Ovary (tissue), 9 donors: ENCODE measurements around the gene DERA. TPM values are rescaled to one million over a fixed set of nuclear protein-coding genes. Genes with fewer than 3 reads are reported as not detected.
A peak's percentile ranks its signal among the peaks of the same experiment; 100 is the strongest.
"Not testable (repeated sequence)": the region's sequence is repeated elsewhere in the genome, so short reads cannot be mapped to it uniquely, and the experiment has no call there.

Experiments used
- DNase-seq, 5 donors: peaks; one replicate each; pipeline ENCODE4 v3.0.0-alpha.2; 2019 to 2020
- H3K27ac ChIP-seq, 2 donors: fragments of 200-600 bp; one replicate each; pipeline versions ENCODE4 v1.5.1 to v1.8.0; 2019 to 2022
- H3K27me3 ChIP-seq: fragments of 200-600 bp; one replicate; pipeline ENCODE4 v1.8.0; 2022
- H3K36me3 ChIP-seq: fragments of 200-600 bp; sonication (generic); one replicate; pipeline ENCODE4 v1.5.1; 2019
- H3K4me1 ChIP-seq: one replicate; pipeline ENCODE4 v1.8.1; 2013; ENCODE audit warnings: mild to moderate bottlenecking, moderate library complexity; ENCODE audit not compliant: insufficient read depth
- H3K4me3 ChIP-seq: fragments of 200-600 bp; sonication (generic); one replicate; pipeline ENCODE4 v1.5.1; 2017
- H3K9me3 ChIP-seq, 2 donors: fragments of 200-600 bp in 1 of 2; sonication (generic) in 1 of 2; one replicate each; pipeline versions ENCODE4 v1.5.1 to v1.8.1; 2013 to 2019; ENCODE audit warnings: mild to moderate bottlenecking in 1 of 2, moderate library complexity in 1 of 2
- EP300 ChIP-seq: sonication (generic); formaldehyde crosslinking; IDR thresholded peaks from one replicate; pipeline ENCODE4 v1.6.1; 2017; ENCODE audit warnings: antibody characterized with exemption
- POLR2A ChIP-seq: fragments of 450-650 bp; IDR thresholded peaks from one replicate; pipeline ENCODE4 v1.6.1; 2017; ENCODE audit warnings: antibody characterized with exemption, mild to moderate bottlenecking, moderate library complexity
- WGBS, 3 donors: extraction: QIAGEN DNeasy Blood & Tissue Kit in 1 of 3; methylation state at CpG; one replicate each; pipeline versions ENCODE4 v1.1.5 to v1.1.7; 2013 to 2017; 5-methylcytosine and 5-hydroxymethylcytosine counted together
- intact Hi-C, 4 donors: fragments of 100-400 bp; cut with DNase I; formaldehyde crosslinking; loops; one replicate each; pipeline versions ENCODE4 v1.11.0 to v1.15.1; 2022 to 2023
- polyA plus RNA-seq, 2 donors: library from polyadenylated mRNA; stranded (reverse); fragments of 200-250 nt in 1 of 2; fragments of 350-450 nt in 1 of 2; fragmentation: Illumina TruSeq in 1 of 2; extraction: RNeasy Lipid Tissue Mini Kit (QIAGEN cat#74804) in 1 of 2; gene quantifications; one replicate each; pipeline ENCODE4 v1.2.3, GENCODE V29; 2013 to 2014
- total RNA-seq, 7 donors: library from RNA; depleted of rRNA in 2 of 7; stranded (reverse); fragments of >200 nt in 2 of 7; fragmentation: NEBNext Ultra II Directional in 3 of 7; extraction: Animal tissue kit (Norgen Biotek cat#: 25700) in 3 of 7; gene quantifications; one replicate each; pipeline versions ENCODE4 v1.1.0 to v1.2.4, GENCODE V29; 2016 to 2023
- TF ChIP-seq, protein P1 (sequence below), 3 donors: fragments of 450-650 bp in 2 of 3; fragments of 200-600 bp in 1 of 3; IDR thresholded peaks; one replicate each; pipeline versions ENCODE4 v1.5.1 to v1.8.0; 2016 to 2022; ENCODE audit warnings: antibody characterized with exemption in 3 of 3, mild to moderate bottlenecking in 1 of 3
- donor health status: DM: no; HTN: no; CAD: no; lungs with moderate emphysema.
- donor health status: DM: no; HTN: no; CAD: no.
- donor health status: Bipolar disorder and iron deficiency.
- donor health status: DM: yes; HTN: yes; CAD: no.
- donor health status: DM: no; HTN: no; CAD: no.
- donor health status: DM: yes; HTN: yes; CAD: no.

The DERA gene
- total and polyA plus RNA-seq, 9 donors: 8.1 to 27.7 (median 12.0) TPM

DNA sequence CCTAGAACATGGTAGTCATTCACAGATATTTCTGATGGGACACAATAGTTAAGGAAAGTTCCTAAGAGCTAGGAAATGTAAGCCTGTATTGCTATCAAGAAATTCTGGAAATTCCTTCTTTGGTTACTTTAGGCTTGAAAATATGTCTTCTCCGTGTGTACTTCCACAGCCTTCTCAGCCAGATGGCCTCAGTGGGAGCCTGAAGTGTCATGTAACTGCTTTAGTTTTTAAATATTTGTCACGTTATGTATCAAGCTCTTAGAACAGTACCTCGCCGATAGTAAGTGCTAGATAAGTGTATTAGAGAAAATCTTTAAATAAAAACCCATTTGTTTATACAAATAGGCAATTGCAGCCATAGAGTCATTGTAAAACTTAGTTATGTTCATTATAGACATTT lies 95.6 kb downstream of the DERA start:
- no peak overlapping the region for H3K27ac ChIP-seq
- H3K27me3 ChIP-seq: no peaks in the 10 kb centered on the region
- no peaks in the 10 kb centered on the region for H3K9me3 ChIP-seq
- TF ChIP-seq POLR2A (no peak), EP300 (no peak)
- TF ChIP-seq, protein P1, sequence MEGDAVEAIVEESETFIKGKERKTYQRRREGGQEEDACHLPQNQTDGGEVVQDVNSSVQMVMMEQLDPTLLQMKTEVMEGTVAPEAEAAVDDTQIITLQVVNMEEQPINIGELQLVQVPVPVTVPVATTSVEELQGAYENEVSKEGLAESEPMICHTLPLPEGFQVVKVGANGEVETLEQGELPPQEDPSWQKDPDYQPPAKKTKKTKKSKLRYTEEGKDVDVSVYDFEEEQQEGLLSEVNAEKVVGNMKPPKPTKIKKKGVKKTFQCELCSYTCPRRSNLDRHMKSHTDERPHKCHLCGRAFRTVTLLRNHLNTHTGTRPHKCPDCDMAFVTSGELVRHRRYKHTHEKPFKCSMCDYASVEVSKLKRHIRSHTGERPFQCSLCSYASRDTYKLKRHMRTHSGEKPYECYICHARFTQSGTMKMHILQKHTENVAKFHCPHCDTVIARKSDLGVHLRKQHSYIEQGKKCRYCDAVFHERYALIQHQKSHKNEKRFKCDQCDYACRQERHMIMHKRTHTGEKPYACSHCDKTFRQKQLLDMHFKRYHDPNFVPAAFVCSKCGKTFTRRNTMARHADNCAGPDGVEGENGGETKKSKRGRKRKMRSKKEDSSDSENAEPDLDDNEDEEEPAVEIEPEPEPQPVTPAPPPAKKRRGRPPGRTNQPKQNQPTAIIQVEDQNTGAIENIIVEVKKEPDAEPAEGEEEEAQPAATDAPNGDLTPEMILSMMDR (IDR thresholded peaks at IDR 0.05): no peak
- H3K4me1 ChIP-seq: no peaks in the 10 kb centered on the region
- DNase-seq: no peak
- intact Hi-C loops: no loop called here
- H3K36me3 ChIP-seq: no peaks in the 10 kb centered on the region
- H3K4me3 ChIP-seq: no peak overlapping the region
- 93 to 97% (median 94%) methylated on average over 4 of the region's 4 CpGs for WGBS, 3 donors

DNA sequence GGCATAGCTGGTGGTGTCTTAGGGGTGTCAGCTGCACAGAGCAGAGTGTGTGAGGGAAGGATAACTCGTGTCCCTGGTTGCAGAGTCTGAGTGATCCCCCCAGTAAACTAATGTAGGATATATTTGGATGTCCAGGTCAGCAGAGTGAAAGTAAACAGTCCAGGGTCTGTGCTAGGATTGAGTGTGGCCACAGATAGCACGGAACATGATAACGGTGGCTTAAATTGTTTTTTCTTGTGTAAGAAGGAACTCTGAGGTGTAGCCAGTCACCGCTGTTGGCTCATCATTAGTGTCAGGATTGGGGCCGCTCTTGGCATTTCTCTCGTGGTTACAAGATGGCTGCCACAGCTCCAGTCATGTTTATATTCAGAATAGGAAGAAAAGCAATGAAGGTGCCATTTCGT lies 97.3 kb downstream of the DERA start:
- no peak overlapping the region for H3K4me3 ChIP-seq
- H3K27ac ChIP-seq: no peak overlapping the region
- TF ChIP-seq EP300 (no peak), POLR2A (no peak)
- TF ChIP-seq, protein P1 (IDR thresholded peaks at IDR 0.05): no peak
- no peaks in the 10 kb centered on the region for H3K4me1 ChIP-seq
- WGBS, 3 donors: 89 to 93% (median 91%) methylated on average over 7 of the region's 7 CpGs
- intact Hi-C loops: no loop called here
- H3K36me3 ChIP-seq: no peaks in the 10 kb centered on the region
- DNase-seq: no peak
- H3K9me3 ChIP-seq: no peaks in the 10 kb centered on the region
- no peaks in the 10 kb centered on the region for H3K27me3 ChIP-seq

DNA sequence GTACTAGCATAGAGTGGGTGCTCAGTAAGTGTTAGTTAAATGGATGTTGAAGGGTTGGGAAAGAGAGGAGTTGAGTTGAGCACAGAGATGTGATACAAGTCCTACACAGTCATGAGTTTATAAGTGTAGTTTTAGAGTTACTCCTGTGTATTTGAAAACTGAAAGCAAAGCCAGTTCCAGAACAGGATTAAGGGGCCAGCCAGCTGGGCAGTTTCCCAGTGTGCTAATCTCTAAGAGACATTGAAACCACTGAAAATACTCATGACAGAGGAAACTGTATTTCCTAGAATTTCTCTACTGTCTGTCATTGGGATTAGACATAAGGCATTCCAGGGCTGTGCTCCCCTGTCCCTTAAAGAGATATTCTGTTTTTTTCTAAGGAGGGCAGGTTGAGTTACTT lies 101.0 kb downstream of the DERA start:
- Histone ChIP-seq H3K4me1 (no peaks in the 10 kb centered on the region), H3K36me3 (no peaks in the 10 kb centered on the region), H3K9me3 (peaks cover 0 to 6% of the 10 kb centered on the region in 2 donors), H3K27ac (no peak overlapping the region), H3K4me3 (no peak overlapping the region), H3K27me3 (no peaks in the 10 kb centered on the region)
- peak in 4 of 5 donors; percentile 41 to 69 (median 48) for DNase-seq
- intact Hi-C loops: no loop called here
- TF ChIP-seq POLR2A (no peak), EP300 (no peak)
- TF ChIP-seq, protein P1 (IDR thresholded peaks at IDR 0.05): no peak

DNA sequence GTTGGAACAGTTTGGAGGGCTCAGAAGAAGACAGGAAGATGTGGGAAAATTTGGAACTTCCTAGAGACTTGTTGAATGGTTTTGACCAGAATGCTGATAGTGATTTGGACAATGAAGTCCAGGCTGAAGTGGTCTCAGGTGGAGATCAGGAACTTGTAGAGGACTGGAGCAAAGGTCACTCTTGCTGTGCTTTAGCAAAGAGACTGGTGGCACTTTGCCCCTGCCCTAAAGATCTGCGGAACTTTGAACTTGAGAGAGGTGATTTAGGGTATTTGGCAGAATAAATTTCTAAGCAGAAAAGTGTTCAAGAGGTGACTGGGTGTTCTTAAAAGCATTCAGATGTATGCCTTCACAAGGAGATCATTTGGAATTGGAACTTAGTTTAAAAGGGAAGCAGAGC lies 102.6 kb downstream of the DERA start:
- DNase-seq, H3K4me1 ChIP-seq, H3K27ac ChIP-seq, H3K27me3 ChIP-seq, H3K36me3 ChIP-seq, H3K4me3 ChIP-seq, H3K9me3 ChIP-seq, intact Hi-C loops: not testable (repeated sequence)
- WGBS, 3 donors: 96 to 100% (median 100%) methylated on average over 1 of the region's 1 CpG

DNA sequence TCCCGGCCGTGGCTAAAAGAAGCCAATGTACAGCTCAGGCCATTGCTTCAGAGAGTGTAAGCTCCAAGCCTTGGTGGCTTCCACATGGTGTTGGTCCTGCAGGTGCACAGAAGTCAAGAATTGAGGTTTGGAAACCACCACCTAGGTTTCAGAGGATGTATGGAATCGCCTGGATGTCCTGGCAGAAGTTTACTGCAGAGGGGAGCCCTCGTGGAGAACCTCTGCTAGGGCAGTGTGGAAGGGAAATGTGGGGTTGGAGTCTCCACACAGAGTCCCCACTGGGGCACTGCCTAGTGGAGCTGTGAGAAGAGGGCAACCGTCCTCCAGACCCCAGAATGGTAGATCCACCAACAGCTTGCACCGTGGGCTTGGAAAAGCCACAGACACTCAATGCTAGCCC lies 103.3 kb downstream of the DERA start:
- intact Hi-C loops, H3K36me3 ChIP-seq, H3K4me3 ChIP-seq, H3K27ac ChIP-seq, H3K9me3 ChIP-seq, H3K27me3 ChIP-seq, H3K4me1 ChIP-seq, DNase-seq: not testable (repeated sequence)
- WGBS, 3 donors: 95 to 96% (median 96%) methylated on average over 6 of the region's 6 CpGs

DNA sequence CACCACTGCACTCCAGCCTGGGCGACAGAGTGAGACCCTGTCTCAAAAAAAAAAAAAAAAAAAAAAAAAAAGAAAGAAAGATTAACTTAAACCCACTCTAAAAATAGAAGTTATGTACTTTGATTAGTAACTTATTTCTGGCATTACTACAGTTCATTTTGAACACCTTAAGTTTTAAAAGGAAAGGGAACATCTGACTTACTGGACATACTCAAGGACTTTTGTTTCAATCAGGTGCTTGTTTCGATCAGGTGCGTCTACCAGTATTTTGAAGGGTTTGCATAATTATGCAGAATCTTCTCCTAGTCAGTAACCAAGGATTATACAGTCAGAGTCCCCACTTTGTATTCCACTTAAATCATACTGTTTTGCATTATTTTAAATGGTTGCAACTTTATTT lies 105.6 kb downstream of the DERA start:
- Histone ChIP-seq H3K36me3 (no peaks in the 10 kb centered on the region), H3K27ac (no peak overlapping the region), H3K4me1 (no peaks in the 10 kb centered on the region), H3K4me3 (no peak overlapping the region), H3K27me3 (no peaks in the 10 kb centered on the region), H3K9me3 (peaks cover 0 to 6% of the 10 kb centered on the region in 2 donors)
- TF ChIP-seq, protein P1 (IDR thresholded peaks at IDR 0.05): no peak
- no peak for TF ChIP-seq EP300
- TF ChIP-seq POLR2A: no peak
- no peak for DNase-seq
- intact Hi-C loops: no loop called here
- 92 to 95% (median 93%) methylated on average over 3 of the region's 3 CpGs for WGBS, 3 donors
